Heart right ventricle (tissue), 16 donors: ENCODE measurements around the gene CAMKMT. TPM values are rescaled to one million over a fixed set of nuclear protein-coding genes. Genes with fewer than 3 reads are reported as not detected.

Experiments used
- ATAC-seq, 8 donors: fragments of 200-7000 bp; cut with Tn5 transposase; one replicate each; pipeline ENCODE4 v1.9.1; 2020; ENCODE audit warnings: mild to moderate bottlenecking in 8 of 8, moderate library complexity in 8 of 8, moderate number of reproducible peaks in 1 of 8
- DNase-seq, 2 donors: peaks; one replicate each; pipeline ENCODE4 v3.0.0-alpha.2; 2020
- H3K27ac ChIP-seq, 10 donors: fragments of 200-600 bp; sonication (generic) in 2 of 10; one replicate each; pipeline versions ENCODE4 v1.5.0 to v1.8.0; 2020 to 2022; ENCODE audit warnings: mild to moderate bottlenecking in 3 of 10
- H3K27me3 ChIP-seq, 7 donors: fragments of 200-600 bp; one replicate each; pipeline ENCODE4 v1.8.0; 2021 to 2022; ENCODE audit warnings: mild to moderate bottlenecking in 2 of 7
- H3K36me3 ChIP-seq, 9 donors: fragments of 200-600 bp; sonication (generic) in 1 of 9; one replicate each; pipeline versions ENCODE4 v1.5.0 to v1.8.0; 2020 to 2022; ENCODE audit warnings: mild to moderate bottlenecking in 2 of 9
- H3K4me1 ChIP-seq, 9 donors: fragments of 200-600 bp; sonication (generic) in 1 of 9; one replicate each; pipeline versions ENCODE4 v1.5.0 to v1.8.0; 2020 to 2022; ENCODE audit warnings: mild to moderate bottlenecking in 4 of 9
- H3K4me3 ChIP-seq, 10 donors: fragments of 200-600 bp; sonication (generic) in 2 of 10; one replicate each; pipeline versions ENCODE4 v1.5.0 to v1.8.0; 2020 to 2022; ENCODE audit warnings: mild to moderate bottlenecking in 7 of 10, moderate library complexity in 2 of 10
- H3K9me3 ChIP-seq, 11 donors: fragments of 200-600 bp in 10 of 11; sonication (generic) in 2 of 11; one replicate each; pipeline versions ENCODE4 v1.5.0 to v1.8.0; 2013 to 2022; ENCODE audit warnings: mild to moderate bottlenecking in 2 of 11, control low read depth in 1 of 11, moderate library complexity in 1 of 11
- WGBS, 2 donors: extraction: QIAGEN DNeasy Blood & Tissue Kit; methylation state at CpG; one replicate each; pipeline ENCODE4 v1.1.7; 2013; ENCODE audit warnings: inconsistent platforms in 1 of 2; 5-methylcytosine and 5-hydroxymethylcytosine counted together
- intact Hi-C, 10 donors: fragments of 100-400 bp; cut with DNase I; formaldehyde crosslinking; loops; one replicate each; pipeline versions ENCODE4 v1.11.1 to v1.14.2; 2022
- polyA plus RNA-seq, 2 donors: library from polyadenylated mRNA; stranded (reverse); fragments of 200-250 nt; gene quantifications; one replicate each; pipeline ENCODE4 v1.2.3, GENCODE V29; 2013
- total RNA-seq, 10 donors: library from RNA; stranded (reverse); fragmentation: NEBNext Ultra II Directional in 3 of 10; extraction: Animal tissue kit (Norgen Biotek cat#: 25700) in 3 of 10; gene quantifications; one replicate each; pipeline versions ENCODE4 v1.2.1 to v1.2.4, GENCODE V29; 2021 to 2023
- TF ChIP-seq, protein P1 (sequence below), 9 donors: fragments of 200-600 bp; sonication (generic) in 2 of 9; IDR thresholded peaks; one replicate each; pipeline versions ENCODE4 v1.5.0 to v1.8.0; 2021 to 2022; ENCODE audit warnings: antibody characterized with exemption in 9 of 9, mild to moderate bottlenecking in 5 of 9, moderate library complexity in 1 of 9
- donor health status: Arrhythmogenic right ventricular cardiomyopathy.
- donor health status: ischemic (EF 13 %, LVEDD 7.1; RV severe dilation, severe dysfunction).
- donor health status: healthy with polysubstance abuse.
- donor health status: DM: no; HTN: yes; CAD: no.
- donor health status: DM: no; HTN: no; CAD: no.
- donor health status: ischemic (EF 25% LVEDD 6.9; RV normal size, moderate dysfunction).
- donor health status: ischemic (EF 25% LVEDD 5.7; RV mildly dilated, moderate dysfunction).
- donor health status: healthy.
- donor health status: DM: yes; HTN: yes; CAD: no.
- donor health status: Ischemic cardiomyopathy.
- donor health status: ischemic (EF 35%, LVEDD 5.7; RV mildly dilated, moderate dysfunction).
- donor health status: nonischemic (EF 11% LVEDD 7.7; RV severe dilation, severe dysfunction).
- donor health status: DM: yes; HTN: yes; CAD: no.
- donor health status: PGD.
- donor health status: ischemic (EF 29% LVEDD 5.4; RV normal size, mild dysfunction).
- donor health status: nonischemic (EF 23%, LVEDD 6.1; RV moderate dilation, normal function).

Gene CAMKMT
- total and polyA plus RNA-seq, 12 donors = 4.1 to 6.4 (median 4.8) TPM

GRCh38 chr2:44364604-44365003 lies 2.9 kb downstream of the CAMKMT start:
- ATAC-seq = no peak
- WGBS, 2 donors = 96 to 98% methylated on average over 3 of the region's 3 CpGs

GRCh38 chr2:44367591-44367990 lies 5.8 kb downstream of the CAMKMT start:
- ATAC-seq = no peak
- intact Hi-C loops = loop anchor here in 3 of 10 donors (10.0 kb wide), 2 partner anchors 203 to 373 kb away; partner anchors contain the start of genes PPM1B (in 2 of the 3) and LRPPRC (in 1 of the 3)
- no peak for DNase-seq
- Histone ChIP-seq H3K36me3 (no peaks in the 10 kb centered on the region), H3K9me3 (peaks cover 0 to 14% (median 0%) of the 10 kb centered on the region in 11 donors), H3K27ac (no peak overlapping the region), H3K4me1 (peaks cover 0 to 5% (median 0%) of the 10 kb centered on the region in 9 donors), H3K27me3 (no peaks in the 10 kb centered on the region), H3K4me3 (no peak overlapping the region)
- TF ChIP-seq, protein P1, sequence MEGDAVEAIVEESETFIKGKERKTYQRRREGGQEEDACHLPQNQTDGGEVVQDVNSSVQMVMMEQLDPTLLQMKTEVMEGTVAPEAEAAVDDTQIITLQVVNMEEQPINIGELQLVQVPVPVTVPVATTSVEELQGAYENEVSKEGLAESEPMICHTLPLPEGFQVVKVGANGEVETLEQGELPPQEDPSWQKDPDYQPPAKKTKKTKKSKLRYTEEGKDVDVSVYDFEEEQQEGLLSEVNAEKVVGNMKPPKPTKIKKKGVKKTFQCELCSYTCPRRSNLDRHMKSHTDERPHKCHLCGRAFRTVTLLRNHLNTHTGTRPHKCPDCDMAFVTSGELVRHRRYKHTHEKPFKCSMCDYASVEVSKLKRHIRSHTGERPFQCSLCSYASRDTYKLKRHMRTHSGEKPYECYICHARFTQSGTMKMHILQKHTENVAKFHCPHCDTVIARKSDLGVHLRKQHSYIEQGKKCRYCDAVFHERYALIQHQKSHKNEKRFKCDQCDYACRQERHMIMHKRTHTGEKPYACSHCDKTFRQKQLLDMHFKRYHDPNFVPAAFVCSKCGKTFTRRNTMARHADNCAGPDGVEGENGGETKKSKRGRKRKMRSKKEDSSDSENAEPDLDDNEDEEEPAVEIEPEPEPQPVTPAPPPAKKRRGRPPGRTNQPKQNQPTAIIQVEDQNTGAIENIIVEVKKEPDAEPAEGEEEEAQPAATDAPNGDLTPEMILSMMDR (IDR thresholded peaks at IDR 0.05) = no peak
- WGBS, 2 donors = 90 to 94% methylated on average over 1 of the region's 1 CpG

More at GRCh38 chr2:44364604-44365003, 2.9 kb downstream of the CAMKMT start:
- H3K4me3 ChIP-seq = no peak overlapping the region
- H3K4me1 ChIP-seq = peaks cover 0 to 18% (median 11%) of the 10 kb centered on the region in 9 donors
- peaks cover 0 to 2% (median 0%) of the 10 kb centered on the region in 11 donors for H3K9me3 ChIP-seq
- TF ChIP-seq, protein P1 (IDR thresholded peaks at IDR 0.05) = no peak
- no peak for DNase-seq
- intact Hi-C loops = loop anchor here in 5 of 10 donors (5.0 to 10.0 kb wide), 5 partner anchors 197 to 370 kb away; partner anchors contain the start of genes PPM1B (in 4 of the 5) and LRPPRC (in 2 of the 5)
- no peaks in the 10 kb centered on the region for H3K36me3 ChIP-seq
- no peaks in the 10 kb centered on the region for H3K27me3 ChIP-seq
- no peak overlapping the region for H3K27ac ChIP-seq

- Histone ChIP-seq H3K27ac (no peak overlapping the region), H3K27me3 (no peaks in the 10 kb centered on the region), H3K4me1 (no peaks in the 10 kb centered on the region), H3K36me3 (no peaks in the 10 kb centered on the region), H3K9me3 (peaks cover 0 to 14% (median 0%) of the 10 kb centered on the region in 11 donors), H3K4me3 (no peak overlapping the region)
- no peak for ATAC-seq
- intact Hi-C loops = loop anchor here in 3 of 10 donors (10.0 kb wide), 2 partner anchors 205 to 375 kb away; partner anchors contain the start of genes PPM1B (in 2 of the 3) and LRPPRC (in 1 of the 3)
- no peak for DNase-seq
- TF ChIP-seq, protein P1 (IDR thresholded peaks at IDR 0.05) = no peak
Observed at GRCh38 chr2:44369392-44369791, 7.6 kb downstream of the CAMKMT start.

DNA sequence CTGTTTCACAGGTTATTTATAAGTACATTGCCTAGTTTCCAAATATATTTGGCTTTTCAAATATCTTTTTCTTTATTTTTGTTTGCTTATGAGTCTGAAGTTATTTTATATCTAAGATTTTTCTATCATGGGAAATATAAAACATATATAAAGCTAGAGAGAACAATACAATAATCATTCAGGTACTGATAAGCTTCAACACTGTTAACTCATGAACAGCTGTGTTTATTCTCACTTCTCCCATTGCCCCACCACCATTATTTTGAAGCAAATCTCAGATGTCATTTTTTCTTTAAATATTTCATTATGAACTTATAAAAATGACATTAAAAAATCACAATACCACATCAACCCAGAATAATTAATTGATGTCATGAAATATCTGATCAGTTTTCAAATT lies 9.7 kb downstream of the CAMKMT start:
- Histone ChIP-seq H3K27me3 (no peaks in the 10 kb centered on the region), H3K27ac (no peak overlapping the region), H3K4me3 (no peak overlapping the region), H3K9me3 (peaks cover 0 to 14% (median 0%) of the 10 kb centered on the region in 11 donors), H3K36me3 (no peaks in the 10 kb centered on the region), H3K4me1 (no peaks in the 10 kb centered on the region)
- DNase-seq (no peak), ATAC-seq (no peak)
- intact Hi-C loops = loop anchor here in 1 of 10 donors (10.0 kb wide), 1 partner anchor 1613 kb away; no protein-coding TSS in a partner anchor
- TF ChIP-seq, protein P1 (IDR thresholded peaks at IDR 0.05) = no peak
